ENCODE measurements around the gene SYNE1. TPM values are rescaled to one million over a fixed set of nuclear protein-coding genes. Genes with fewer than 3 reads are reported as not detected.
"Not testable (repeated sequence)": the region's sequence is repeated elsewhere in the genome, so short reads cannot be mapped to it uniquely, and the experiment has no call there.

Gene SYNE1
- total and polyA plus RNA-seq, 8 donors: 12.8 to 279 (median 108) TPM

DNA sequence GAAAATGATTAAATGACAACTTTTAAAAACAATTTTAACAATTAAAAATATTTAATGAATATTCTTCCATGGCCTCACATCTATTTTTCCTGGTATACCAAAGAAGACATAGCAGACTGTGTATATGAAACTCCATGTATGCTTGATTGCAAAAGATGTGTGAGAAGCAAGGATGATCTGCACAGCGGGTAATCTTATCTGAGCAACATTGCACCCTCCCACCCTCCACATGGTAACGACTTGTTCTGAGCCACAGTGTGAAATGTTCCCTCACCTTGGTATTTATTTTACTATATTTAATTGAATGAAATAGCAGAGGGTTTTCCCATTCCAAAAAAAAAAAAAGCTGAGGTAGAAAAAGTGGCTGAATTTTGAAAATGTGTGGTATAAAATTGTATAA is 204.4 kb downstream of the SYNE1 start:
- Histone ChIP-seq H3K27me3 (no peaks in the 10 kb centered on the region), H3K27ac (no peak overlapping the region), H3K9me3 (no peaks in the 10 kb centered on the region), H3K4me3 (no peak overlapping the region), H3K4me1 (no peaks in the 10 kb centered on the region), H3K36me3 (peaks cover 0 to 8% (median 0%) of the 10 kb centered on the region in 4 donors)
- intact Hi-C loops (cut with DNase I; ENCODE audit: low total_unique reads): no loop called here
- no peak for DNase-seq
- WGBS, 5 donors: 68 to 76% (median 71%) methylated on average over 2 of the region's 2 CpGs
- TF ChIP-seq EP300 (IDR thresholded peaks at IDR 0.05) (no peak), CTCF (IDR thresholded peaks at IDR 0.05) (no peak), POLR2AphosphoS5 (IDR thresholded peaks at IDR 0.05) (no peak), POLR2A (IDR thresholded peaks at IDR 0.05) (no peak)

- Histone ChIP-seq H3K9me3 (no peaks in the 10 kb centered on the region), H3K4me1 (no peaks in the 10 kb centered on the region), H3K27me3 (no peaks in the 10 kb centered on the region), H3K27ac (no peak overlapping the region), H3K4me3 (no peak overlapping the region), H3K36me3 (peaks cover 0 to 10% (median 0%) of the 10 kb centered on the region in 4 donors)
- TF ChIP-seq CTCF (IDR thresholded peaks at IDR 0.05) (no peak), POLR2A (IDR thresholded peaks at IDR 0.05) (no peak), POLR2AphosphoS5 (IDR thresholded peaks at IDR 0.05) (no peak), EP300 (IDR thresholded peaks at IDR 0.05) (no peak)
- 68 to 84% (median 80%) methylated on average over 11 of the region's 11 CpGs for WGBS, 5 donors
- DNase-seq: peak in 1 of 2 donors; percentile 2
- intact Hi-C loops (cut with DNase I; ENCODE audit: low total_unique reads): no loop called here
Measured at GRCh38 chr6:152428126-152428525, 209.0 kb downstream of the SYNE1 start.

- peaks cover 0 to 10% (median 0%) of the 10 kb centered on the region in 4 donors for H3K36me3 ChIP-seq
- no peak overlapping the region for H3K4me3 ChIP-seq
- no peak for DNase-seq
- H3K27me3 ChIP-seq: no peaks in the 10 kb centered on the region
- TF ChIP-seq CTCF (IDR thresholded peaks at IDR 0.05): no peak
- TF ChIP-seq POLR2AphosphoS5 (IDR thresholded peaks at IDR 0.05): no peak
- TF ChIP-seq POLR2A (IDR thresholded peaks at IDR 0.05): no peak
- TF ChIP-seq EP300 (IDR thresholded peaks at IDR 0.05): no peak
- intact Hi-C loops (cut with DNase I; ENCODE audit: low total_unique reads): no loop called here
- H3K4me1 ChIP-seq: no peaks in the 10 kb centered on the region
- no peaks in the 10 kb centered on the region for H3K9me3 ChIP-seq
- WGBS, 5 donors: 76 to 88% (median 85%) methylated on average over 6 of the region's 6 CpGs
- no peak overlapping the region for H3K27ac ChIP-seq
Measured at GRCh38 chr6:152426276-152426675, 210.9 kb downstream of the SYNE1 start.

DNA sequence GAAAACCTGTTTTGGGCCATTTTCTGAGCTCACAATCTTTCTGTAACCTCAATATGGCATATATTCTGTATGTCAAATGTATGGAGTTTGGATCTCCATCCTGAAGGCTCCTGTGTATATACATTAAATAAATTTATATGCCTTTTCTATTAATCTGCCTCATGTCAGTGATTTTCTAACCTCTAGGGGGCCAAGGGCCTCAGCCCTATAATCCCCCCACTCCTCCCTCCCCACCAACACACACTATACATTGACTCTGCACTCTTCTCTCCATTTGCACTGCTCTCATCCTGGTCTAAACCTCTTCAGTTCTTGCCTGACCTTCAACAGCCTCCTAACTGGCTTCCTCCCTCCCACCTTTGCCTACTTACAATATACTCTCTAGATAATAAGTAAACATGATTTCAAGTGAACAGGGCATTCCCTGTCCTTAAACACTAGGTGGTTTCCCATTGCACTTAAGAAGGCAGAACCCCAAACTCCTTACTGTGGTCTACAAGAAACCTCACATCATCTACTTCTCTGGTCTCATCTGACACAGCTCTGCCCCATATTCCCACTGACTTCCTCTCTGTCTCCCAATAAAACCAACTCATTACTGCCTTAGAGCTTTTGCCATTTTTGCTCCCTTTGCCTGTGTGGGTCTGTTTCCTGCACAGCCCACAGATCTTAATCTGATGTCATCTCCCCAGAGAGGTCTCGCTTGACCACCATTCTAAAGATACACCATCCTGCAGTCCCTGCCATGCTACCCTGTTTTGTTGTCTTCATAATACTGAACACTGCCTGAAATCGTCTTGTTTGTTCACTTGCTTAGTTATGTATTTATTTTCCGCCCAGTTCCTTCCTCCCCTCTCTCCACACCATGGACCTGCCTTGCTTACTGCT is 213.7 kb downstream of the SYNE1 start:
- TF ChIP-seq POLR2AphosphoS5 (IDR thresholded peaks at IDR 0.05): no peak
- TF ChIP-seq EP300 (IDR thresholded peaks at IDR 0.05): no peak
- no peaks in the 10 kb centered on the region for H3K27me3 ChIP-seq
- DNase-seq: no peak
- no peaks in the 10 kb centered on the region for H3K4me1 ChIP-seq
- 76 to 89% (median 85%) methylated on average over 3 of the region's 3 CpGs for WGBS, 5 donors
- H3K4me3 ChIP-seq: no peak overlapping the region
- H3K9me3 ChIP-seq: peaks cover 0 to 6% (median 0%) of the 10 kb centered on the region in 4 donors
- H3K36me3 ChIP-seq: peaks cover 0 to 10% (median 0%) of the 10 kb centered on the region in 4 donors
- H3K27ac ChIP-seq: no peak overlapping the region
- intact Hi-C loops (cut with DNase I; ENCODE audit: low total_unique reads): no loop called here

GRCh38 chr6:152421496-152421895 is 215.7 kb downstream of the SYNE1 start:
- WGBS, 5 donors: 90 to 97% (median 97%) methylated on average over 2 of the region's 2 CpGs
- DNase-seq, H3K36me3 ChIP-seq: not testable (repeated sequence)

More at GRCh38 chr6:152421496-152421895, 215.7 kb downstream of the SYNE1 start:
- H3K27ac ChIP-seq; H3K4me3 ChIP-seq; H3K9me3 ChIP-seq; H3K4me1 ChIP-seq; intact Hi-C loops (cut with DNase I; ENCODE audit: low total_unique reads); H3K27me3 ChIP-seq: not testable (repeated sequence)
